ENCODE data around the gene DEFB125. TPM values are rescaled to one million over a fixed set of nuclear protein-coding genes. Genes with fewer than 3 reads are reported as not detected.

DEFB125 gene
- polyA plus RNA-seq, 3 donors = not detected

GRCh38 chr20:137668-138490, 50.4 kb downstream of the DEFB125 start:
- H3K36me3 Mint-ChIP-seq = no peaks in the 10 kb centered on the region
- Histone ChIP-seq H3K4me3 (replicated peaks in 1 of 3; ENCODE audit: low read depth in 2 of 3, low read length in 3 of 3) (no peak overlapping the region), H2AFZ (ENCODE audit: insufficient read depth, low read depth, low read length, poor library complexity, severe bottlenecking) (no peak overlapping the region), H4K20me1 (ENCODE audit: insufficient read depth, low read length) (no peaks in the 10 kb centered on the region), H3K9me3 (replicated peaks in 1 of 2; ENCODE audit: control insufficient read depth in 1 of 2, insufficient read depth in 1 of 2, low read length in 2 of 2) (peaks cover 6 to 7% of the 10 kb centered on the region in 2 donors), H3K79me2 (ENCODE audit: insufficient read depth, low read length) (no peaks in the 10 kb centered on the region), H3K36me3 (replicated peaks in 1 of 2; ENCODE audit: control insufficient read depth in 1 of 2, insufficient read depth in 2 of 2, low read length in 2 of 2) (no peaks in the 10 kb centered on the region), H3K4me2 (replicated peaks; ENCODE audit: extremely low read depth, low read length, poor library complexity, severe bottlenecking) (no peak overlapping the region), H3K27ac (ENCODE audit: low read depth in 1 of 2, low read length in 2 of 2) (no peak overlapping the region), H3K4me1 (ENCODE audit: control insufficient read depth in 1 of 2, insufficient read depth in 2 of 2, low read length in 2 of 2) (no peaks in the 10 kb centered on the region), H3K9ac (ENCODE audit: insufficient read depth, low read length, poor library complexity, severe bottlenecking) (no peak overlapping the region), H3K27me3 (ENCODE audit: control insufficient read depth in 2 of 2, insufficient read depth in 2 of 2, low read length in 2 of 2) (peaks cover 6 to 8% of the 10 kb centered on the region in 2 donors)
- intact Hi-C loops (cut with micrococcal nuclease) = no loop called here
- H3K4me3 Mint-ChIP-seq = no peak overlapping the region
- no peak overlapping the region for H3K27ac Mint-ChIP-seq
- H3K9me3 Mint-ChIP-seq = peaks cover under 1 to 16% (median 9%) of the 10 kb centered on the region in 7 donors
- 95% methylated on average over 8 of the region's 11 CpGs for WGBS (ENCODE audit: insufficient coverage)
- DNase-seq = no peak
- peaks cover 8 to 21% (median 18%) of the 10 kb centered on the region in 3 donors for H3K27me3 Mint-ChIP-seq (ENCODE audit: low read depth in 3 of 3)
- peak; percentile 28 for TF ChIP-seq CTCF (IDR thresholded peaks at IDR 0.05)
- no peaks in the 10 kb centered on the region for H3K4me1 Mint-ChIP-seq

GRCh38 chr20:142290-142689, 54.8 kb downstream of the DEFB125 start, which contains the start of gene DEFB126:
DEFB126 (plus strand) TSS chr20:142590; CDS start chr20:142629, 39 bp downstream.
- intact Hi-C loops (cut with micrococcal nuclease) = no loop called here
- Mint-ChIP-seq H3K4me1 (no peaks in the 10 kb centered on the region), H3K27me3 (ENCODE audit: low read depth in 3 of 3) (peaks cover 12 to 32% (median 29%) of the 10 kb centered on the region in 3 donors), H3K27ac (peak within 1 kb of the TSS in 1 of 7 donors; percentile 3), H3K9me3 (peaks cover 2 to 11% (median 6%) of the 10 kb centered on the region in 7 donors), H3K36me3 (no peaks in the 10 kb centered on the region), H3K4me3 (no peak within 1 kb of the TSS)
- Histone ChIP-seq H4K20me1 (ENCODE audit: insufficient read depth, low read length) (no peaks in the 10 kb centered on the region), H3K4me2 (replicated peaks; ENCODE audit: extremely low read depth, low read length, poor library complexity, severe bottlenecking) (no peak within 1 kb of the TSS), H3K79me2 (ENCODE audit: insufficient read depth, low read length) (no peaks in the 10 kb centered on the region), H3K9ac (ENCODE audit: insufficient read depth, low read length, poor library complexity, severe bottlenecking) (no peak within 1 kb of the TSS), H2AFZ (ENCODE audit: insufficient read depth, low read depth, low read length, poor library complexity, severe bottlenecking) (no peak within 1 kb of the TSS), H3K36me3 (replicated peaks in 1 of 2; ENCODE audit: control insufficient read depth in 1 of 2, insufficient read depth in 2 of 2, low read length in 2 of 2) (no peaks in the 10 kb centered on the region), H3K27ac (ENCODE audit: low read depth in 1 of 2, low read length in 2 of 2) (no peak within 1 kb of the TSS), H3K4me3 (replicated peaks in 1 of 3; ENCODE audit: low read depth in 2 of 3, low read length in 3 of 3) (no peak within 1 kb of the TSS), H3K9me3 (replicated peaks in 1 of 2; ENCODE audit: control insufficient read depth in 1 of 2, insufficient read depth in 1 of 2, low read length in 2 of 2) (peaks cover 6% of the 10 kb centered on the region in 2 donors), H3K4me1 (ENCODE audit: control insufficient read depth in 1 of 2, insufficient read depth in 2 of 2, low read length in 2 of 2) (no peaks in the 10 kb centered on the region), H3K27me3 (ENCODE audit: control insufficient read depth in 2 of 2, insufficient read depth in 2 of 2, low read length in 2 of 2) (peaks cover 16 to 36% of the 10 kb centered on the region in 2 donors)
- no CpG with 5 or more reads among the region's 1 CpG for WGBS (ENCODE audit: insufficient coverage)
- TF ChIP-seq CTCF (IDR thresholded peaks at IDR 0.05) = no peak
- no peak for DNase-seq

Measured in CD14-positive monocyte (primary cell).